Fibroblast of villous mesenchyme (primary cell): ENCODE results near the gene ANKRD28. TPM values are rescaled to one million over a fixed set of nuclear protein-coding genes. Genes with fewer than 3 reads are reported as not detected.
"Not testable (repeated sequence)": the region's sequence is repeated elsewhere in the genome, so short reads cannot be mapped to it uniquely, and the experiment has no call there.

Source experiments
- DNase-seq: peaks from one replicate; pipeline ENCODE4 v3.0.0-alpha.2; 2010; ENCODE audit warnings: low read depth
- H3K4me3 ChIP-seq: 2 replicates; pipeline ENCODE4 v1.5.1; 2011; ENCODE audit warnings: low read depth, mild to moderate bottlenecking, low read length
- total RNA-seq: library from RNA; depleted of rRNA; stranded (reverse); fragments of >200 nt; gene quantifications from 2 replicates; pipeline ENCODE4 v1.2.3, GENCODE V29; 2012
- TF ChIP-seq, protein P1 (sequence below): IDR thresholded peaks from 2 replicates; pipeline ENCODE4 v1.5.1; 2012; ENCODE audit warnings: low read depth, mild to moderate bottlenecking, low read length; ENCODE audit not compliant: insufficient read depth

Gene ANKRD28
- total RNA-seq: 248 and 372 TPM in 2 replicates

GRCh38 chr3:15797642-15798303, at the start of gene ANKRD28:
Gene ANKRD28 (minus strand): TSS chr3:15797979. CDS start chr3:15796521, 1,458 bp downstream.
- H3K4me3 ChIP-seq: peak within 1 kb of the TSS; percentile 70
- peak; percentile 96 for DNase-seq
- TF ChIP-seq, protein P1, sequence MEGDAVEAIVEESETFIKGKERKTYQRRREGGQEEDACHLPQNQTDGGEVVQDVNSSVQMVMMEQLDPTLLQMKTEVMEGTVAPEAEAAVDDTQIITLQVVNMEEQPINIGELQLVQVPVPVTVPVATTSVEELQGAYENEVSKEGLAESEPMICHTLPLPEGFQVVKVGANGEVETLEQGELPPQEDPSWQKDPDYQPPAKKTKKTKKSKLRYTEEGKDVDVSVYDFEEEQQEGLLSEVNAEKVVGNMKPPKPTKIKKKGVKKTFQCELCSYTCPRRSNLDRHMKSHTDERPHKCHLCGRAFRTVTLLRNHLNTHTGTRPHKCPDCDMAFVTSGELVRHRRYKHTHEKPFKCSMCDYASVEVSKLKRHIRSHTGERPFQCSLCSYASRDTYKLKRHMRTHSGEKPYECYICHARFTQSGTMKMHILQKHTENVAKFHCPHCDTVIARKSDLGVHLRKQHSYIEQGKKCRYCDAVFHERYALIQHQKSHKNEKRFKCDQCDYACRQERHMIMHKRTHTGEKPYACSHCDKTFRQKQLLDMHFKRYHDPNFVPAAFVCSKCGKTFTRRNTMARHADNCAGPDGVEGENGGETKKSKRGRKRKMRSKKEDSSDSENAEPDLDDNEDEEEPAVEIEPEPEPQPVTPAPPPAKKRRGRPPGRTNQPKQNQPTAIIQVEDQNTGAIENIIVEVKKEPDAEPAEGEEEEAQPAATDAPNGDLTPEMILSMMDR: peak; percentile 29

DNA sequence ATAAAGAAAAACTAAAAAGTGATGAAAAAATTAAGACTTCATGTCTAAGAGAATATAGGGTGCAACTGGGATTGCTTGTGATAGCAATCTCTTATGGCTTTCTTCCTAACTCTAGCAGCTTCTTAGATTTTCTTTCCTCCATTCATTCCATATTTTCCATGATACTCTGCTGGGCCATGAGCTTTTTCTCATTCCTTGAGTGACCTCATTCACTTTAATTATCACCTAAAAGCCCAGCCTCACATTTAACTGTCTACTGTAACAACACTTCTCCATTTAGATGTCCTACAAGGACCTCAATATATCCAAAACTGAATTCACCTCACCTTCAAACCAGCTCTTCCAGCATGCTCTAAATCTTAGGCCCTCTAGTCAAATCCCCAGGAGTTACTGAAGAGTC, 49.5 kb upstream of the ANKRD28 start:
- no peak overlapping the region for H3K4me3 ChIP-seq
- no peak for DNase-seq
- TF ChIP-seq, protein P1: no peak

DNA sequence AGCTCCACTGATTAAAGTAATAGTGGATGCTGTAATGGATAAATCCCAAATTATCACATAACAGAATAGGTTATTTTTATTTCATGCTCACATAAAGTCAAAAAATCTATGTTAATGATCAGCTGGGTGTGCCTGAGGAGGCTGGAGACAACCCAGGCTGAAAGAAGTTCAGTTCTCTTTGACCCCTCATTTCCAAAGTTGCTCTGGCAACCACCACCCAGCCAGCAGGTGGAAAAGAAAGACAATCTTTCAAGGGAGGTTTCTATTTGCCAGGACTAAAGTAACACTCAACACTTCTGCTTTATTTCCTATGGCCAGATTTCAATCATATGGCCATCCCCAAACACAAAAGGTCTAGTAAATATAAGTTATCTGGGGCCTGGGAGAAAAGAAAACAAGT, 48.8 kb upstream of the ANKRD28 start:
- no peak for DNase-seq
- TF ChIP-seq, protein P1: no peak
- H3K4me3 ChIP-seq: no peak overlapping the region

DNA sequence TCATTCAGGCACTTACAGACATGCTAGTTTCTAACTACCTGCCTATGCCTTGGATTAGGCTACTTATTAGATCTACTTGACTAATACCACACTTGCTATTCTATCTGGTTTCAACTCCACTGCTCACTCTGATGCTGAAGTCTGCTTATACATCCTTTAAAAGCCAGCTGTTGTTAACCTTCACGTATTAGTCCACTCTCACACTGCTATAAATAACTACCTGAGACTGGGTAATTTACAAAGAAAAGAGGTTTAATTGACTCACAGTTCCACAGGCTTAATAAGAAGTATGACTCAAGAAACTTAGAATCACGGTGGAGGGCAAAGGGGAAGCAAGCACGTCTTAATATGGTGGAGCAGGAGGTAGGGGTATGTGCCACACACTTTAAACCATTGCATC, 47.7 kb upstream of the ANKRD28 start:
- H3K4me3 ChIP-seq: no peak overlapping the region
- DNase-seq: no peak
- TF ChIP-seq, protein P1: no peak

DNA sequence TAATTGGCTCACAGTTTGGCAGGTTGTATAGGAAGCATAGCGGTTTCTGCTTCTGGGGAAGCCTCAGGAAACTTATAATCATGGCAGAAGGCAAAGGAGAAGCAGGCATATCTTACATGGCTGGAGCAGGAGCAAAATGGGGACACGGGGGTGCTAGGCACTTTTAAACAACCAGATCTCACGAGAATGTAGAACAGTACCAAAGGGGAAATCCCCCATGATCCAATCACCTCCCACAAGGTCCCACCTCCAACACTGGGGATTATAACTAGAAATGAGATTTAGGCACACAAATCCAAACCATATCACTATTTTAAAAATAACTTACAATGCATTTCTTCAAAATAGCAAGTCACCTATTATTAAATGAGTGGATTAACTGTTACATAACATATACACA, 47.1 kb upstream of the ANKRD28 start:
- DNase-seq: no peak

DNA sequence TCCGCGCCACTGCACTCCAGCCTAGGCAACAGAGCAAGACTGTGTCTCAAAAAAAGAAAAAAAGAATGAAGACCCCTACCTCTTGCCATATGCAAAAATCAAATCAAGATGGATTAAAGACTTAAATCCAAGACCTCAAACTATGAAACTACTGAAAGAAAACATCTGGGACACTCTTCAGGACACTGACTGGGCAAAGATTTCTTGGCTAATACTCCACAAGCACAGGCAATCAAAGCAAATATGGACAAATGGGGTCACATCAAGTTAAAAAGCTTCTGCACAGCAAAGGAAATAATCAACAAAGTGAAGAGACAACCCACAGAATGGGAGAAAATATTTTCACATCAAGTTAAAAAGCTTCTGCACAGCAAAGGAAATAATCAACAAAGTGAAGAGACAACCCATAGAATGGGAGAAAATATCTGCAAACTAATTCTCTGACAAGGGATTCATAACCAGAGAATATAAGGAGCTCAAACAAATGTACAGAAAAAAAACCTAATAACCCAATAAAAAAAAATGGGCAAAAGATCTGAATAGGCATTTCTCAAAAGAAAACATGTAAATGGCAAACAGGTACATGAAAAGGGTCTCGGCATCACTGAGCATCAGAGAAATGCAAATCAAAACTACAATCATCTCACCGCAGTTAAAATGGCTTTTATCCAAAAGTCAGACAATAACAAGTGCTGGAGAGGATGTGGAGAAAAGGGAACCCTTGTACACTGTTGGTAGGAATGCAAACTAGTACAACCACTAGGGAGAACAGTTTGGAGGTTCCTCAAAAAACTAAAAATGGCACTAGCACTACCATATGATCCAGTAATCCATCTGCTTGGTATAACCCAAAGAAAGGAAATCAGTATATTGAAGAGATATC, 43.6 kb upstream of the ANKRD28 start:
- not testable (repeated sequence) for DNase-seq, H3K4me3 ChIP-seq

More for the DNA sequence above, 47.1 kb upstream of the ANKRD28 start:
- TF ChIP-seq, protein P1: no peak
- H3K4me3 ChIP-seq: no peak overlapping the region

- H3K4me3 ChIP-seq: no peak overlapping the region
- DNase-seq: no peak
- TF ChIP-seq, protein P1: no peak
These were observed 41.8 kb upstream of the ANKRD28 start for GRCh38 chr3:15839568-15839967.
